HG03039 (cell line): ENCODE results near the gene SOX2.

Experiments
- ATAC-seq: cut with Tn5 transposase; IDR thresholded peaks from one replicate; pipeline ENCODE4 v1.9.1; 2021; ENCODE audit warnings: mild to moderate bottlenecking, moderate library complexity; ENCODE audit not compliant: unreplicated experiment

SOX2 gene

GRCh38 chr3:181711325-181712135 lies at the start of gene SOX2:
Gene SOX2 (plus strand): TSS chr3:181711925. CDS start chr3:181712361, 436 bp downstream.
- ATAC-seq: no peak

GRCh38 chr3:181683563-181683962 lies 28.2 kb upstream of the SOX2 start:
- ATAC-seq: no peak

- ATAC-seq: no peak
Observed at GRCh38 chr3:181687190-181687589, 24.5 kb upstream of the SOX2 start.

- no peak for ATAC-seq
Observed at GRCh38 chr3:181687731-181688130, 24.0 kb upstream of the SOX2 start.

GRCh38 chr3:181689546-181689945 lies 22.2 kb upstream of the SOX2 start:
- ATAC-seq: no peak

GRCh38 chr3:181690769-181691168 lies 21.0 kb upstream of the SOX2 start:
- ATAC-seq: no peak

GRCh38 chr3:181691901-181692300 lies 19.8 kb upstream of the SOX2 start:
- no peak for ATAC-seq

GRCh38 chr3:181692311-181693145 lies 19.2 kb upstream of the SOX2 start:
- ATAC-seq: no peak

- ATAC-seq: no peak
Observed at GRCh38 chr3:181693280-181693679, 18.4 kb upstream of the SOX2 start.

GRCh38 chr3:181694805-181695660 lies 16.7 kb upstream of the SOX2 start:
- ATAC-seq: no peak

GRCh38 chr3:181695661-181696491 lies 15.8 kb upstream of the SOX2 start:
- no peak for ATAC-seq

GRCh38 chr3:181696626-181697230 lies 15.0 kb upstream of the SOX2 start:
- no peak for ATAC-seq

GRCh38 chr3:181698263-181698954 lies 13.3 kb upstream of the SOX2 start:
- ATAC-seq: no peak

GRCh38 chr3:181699171-181699903 lies 12.4 kb upstream of the SOX2 start:
- ATAC-seq: no peak

- peak; percentile 62 for ATAC-seq
Observed at GRCh38 chr3:181700168-181701087, 11.3 kb upstream of the SOX2 start.

GRCh38 chr3:181701096-181701495 lies 10.6 kb upstream of the SOX2 start:
- no peak for ATAC-seq

- no peak for ATAC-seq
Observed at GRCh38 chr3:181703601-181704420, 7.9 kb upstream of the SOX2 start.
